NCI-H1105 (cell line): ENCODE data around the gene HRH3.

ENCODE experiments used
- DNase-seq: peaks from one replicate; lab custom pipeline; 2025; lab: John Stamatoyannopoulos, UW

HRH3 gene

GRCh38 chr20:62197801-62198200 lies 22.3 kb downstream of the HRH3 start:
- DNase-seq = no peak

- DNase-seq = no peak
Observed at GRCh38 chr20:62197311-62197710, 22.8 kb downstream of the HRH3 start.

- no peak for DNase-seq
Observed at GRCh38 chr20:62196286-62196685, 23.8 kb downstream of the HRH3 start.

- DNase-seq = no peak
Observed at GRCh38 chr20:62195736-62196135, 24.3 kb downstream of the HRH3 start.

- DNase-seq = no peak
Observed at GRCh38 chr20:62195075-62195405, 25.0 kb downstream of the HRH3 start.

GRCh38 chr20:62193079-62194025 lies 26.7 kb downstream of the HRH3 start:
- no peak for DNase-seq

- DNase-seq = no peak
Observed at GRCh38 chr20:62192635-62193034, 27.4 kb downstream of the HRH3 start.

- no peak for DNase-seq
Observed at GRCh38 chr20:62191781-62192559, 28.1 kb downstream of the HRH3 start.

GRCh38 chr20:62190639-62191411 lies 29.3 kb downstream of the HRH3 start:
- DNase-seq = no peak

- no peak for DNase-seq
Observed at GRCh38 chr20:62186887-62187866, 32.9 kb downstream of the HRH3 start.

GRCh38 chr20:62186096-62186426 lies 34.0 kb downstream of the HRH3 start:
- no peak for DNase-seq

- DNase-seq = no peak
Observed at GRCh38 chr20:62183426-62184142, 36.5 kb downstream of the HRH3 start.

GRCh38 chr20:62182469-62183425 lies 37.3 kb downstream of the HRH3 start, which contains the start of gene MTG2:
TSS of gene MTG2 (plus strand) at chr20:62183028. CDS start at chr20:62193421, 10,393 bp downstream.
- peak; percentile 95 for DNase-seq

- no peak for DNase-seq
Observed at GRCh38 chr20:62181808-62182207, 38.3 kb downstream of the HRH3 start.

GRCh38 chr20:62179162-62179504 lies 40.9 kb downstream of the HRH3 start:
- no peak for DNase-seq

- no peak for DNase-seq
Observed at GRCh38 chr20:62178316-62179161, 41.5 kb downstream of the HRH3 start.

GRCh38 chr20:62177307-62177706 lies 42.8 kb downstream of the HRH3 start:
- DNase-seq = no peak

GRCh38 chr20:62176866-62177265 lies 43.2 kb downstream of the HRH3 start:
- no peak for DNase-seq

GRCh38 chr20:62175711-62176110 lies 44.4 kb downstream of the HRH3 start:
- DNase-seq = no peak
